Iris pigment epithelial cell (primary cell): Measurements from ENCODE around the gene PATJ.
A peak's percentile ranks its signal among the peaks of the same experiment; 100 is the strongest.
"Not testable (repeated sequence)": the region's sequence is repeated elsewhere in the genome, so short reads cannot be mapped to it uniquely, and the experiment has no call there.

Experiments
- DNase-seq: peaks from one replicate; pipeline ENCODE4 v3.0.0-alpha.2; 2011; ENCODE audit warnings: low read depth

Gene PATJ

GRCh38 chr1:61743716-61744580 is 1.7 kb downstream of the PATJ start:
- no peak for DNase-seq

- no peak for DNase-seq
These were observed 4.5 kb downstream of the PATJ start for GRCh38 chr1:61746813-61747212.

GRCh38 chr1:61748566-61748965 is 6.3 kb downstream of the PATJ start:
- DNase-seq: no peak

- DNase-seq: no peak
These were observed 7.3 kb downstream of the PATJ start for GRCh38 chr1:61749574-61749973.

GRCh38 chr1:61752921-61753389 is 10.7 kb downstream of the PATJ start:
- DNase-seq: no peak

- DNase-seq: no peak
These were observed 11.8 kb downstream of the PATJ start for GRCh38 chr1:61753998-61754508.

- no peak for DNase-seq
These were observed 12.3 kb downstream of the PATJ start for GRCh38 chr1:61754545-61754944.

GRCh38 chr1:61756773-61757172 is 14.5 kb downstream of the PATJ start:
- DNase-seq: no peak

- peak; percentile 81 for DNase-seq
These were observed 15.7 kb downstream of the PATJ start for GRCh38 chr1:61757950-61758349.

- DNase-seq: no peak
These were observed 27.9 kb downstream of the PATJ start for GRCh38 chr1:61770131-61770530.

GRCh38 chr1:61776091-61776490 is 33.8 kb downstream of the PATJ start:
- no peak for DNase-seq

GRCh38 chr1:61779231-61779630 is 37.0 kb downstream of the PATJ start:
- no peak for DNase-seq

GRCh38 chr1:61781151-61781550 is 38.9 kb downstream of the PATJ start:
- no peak for DNase-seq

GRCh38 chr1:61782771-61783170 is 40.5 kb downstream of the PATJ start:
- DNase-seq: no peak

GRCh38 chr1:61784726-61785125 is 42.4 kb downstream of the PATJ start:
- DNase-seq: no peak

- no peak for DNase-seq
These were observed 48.6 kb downstream of the PATJ start for GRCh38 chr1:61790837-61791236.

- DNase-seq: peak; percentile 39
These were observed 54.9 kb downstream of the PATJ start for GRCh38 chr1:61797045-61797755.

GRCh38 chr1:61801047-61801446 is 58.8 kb downstream of the PATJ start:
- not testable (repeated sequence) for DNase-seq

GRCh38 chr1:61807606-61808140 is 65.4 kb downstream of the PATJ start:
- no peak for DNase-seq

- DNase-seq: no peak
These were observed 66.0 kb downstream of the PATJ start for GRCh38 chr1:61808321-61808720.

- DNase-seq: peak; percentile 10
These were observed 66.7 kb downstream of the PATJ start for GRCh38 chr1:61808968-61809367.

- no peak for DNase-seq
These were observed 70.6 kb downstream of the PATJ start for GRCh38 chr1:61812916-61813315.

GRCh38 chr1:61816191-61816590 is 73.9 kb downstream of the PATJ start:
- DNase-seq: no peak
